Measurements from ENCODE around the gene RCN1. TPM values are rescaled to one million over a fixed set of nuclear protein-coding genes. Genes with fewer than 3 reads are reported as not detected.

The RCN1 gene
- total and polyA plus RNA-seq, 4 donors, result 78.7 to 111 (median 84.6) TPM

DNA sequence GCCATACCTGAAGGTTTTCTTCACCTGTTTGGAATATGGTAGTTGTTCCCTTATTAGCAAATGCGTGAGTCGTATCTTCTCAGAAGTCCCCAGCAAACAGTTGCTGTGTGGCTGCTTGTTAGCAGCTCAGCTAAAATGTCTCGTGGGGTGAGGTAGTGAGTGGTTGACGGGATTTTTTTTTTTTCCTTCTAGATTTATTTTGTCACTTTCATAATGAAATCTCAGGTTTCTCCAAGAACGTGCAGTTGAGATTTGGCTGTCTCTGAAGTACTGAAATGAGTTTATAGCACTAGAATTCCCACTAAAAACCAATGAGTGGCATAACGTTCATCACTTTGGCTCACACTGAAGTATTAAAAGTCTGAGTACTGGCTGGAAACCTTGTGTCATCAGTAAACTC lies 16.8 kb downstream of the RCN1 start:
- Histone ChIP-seq H3K36me3 (ENCODE audit: control insufficient read depth in 4 of 4, insufficient read depth in 4 of 4, low read length in 4 of 4) (peaks cover 5 to 16% (median 9%) of the 10 kb centered on the region in 4 donors), H3K4me3 (no peak overlapping the region), H3K27ac (ENCODE audit: low read depth in 1 of 2, low read length in 1 of 2) (no peak overlapping the region), H3K27me3 (ENCODE audit: control insufficient read depth in 3 of 3, insufficient read depth in 3 of 3, low read length in 2 of 3) (no peaks in the 10 kb centered on the region), H3K9me3 (ENCODE audit: control insufficient read depth in 4 of 4, insufficient read depth in 3 of 4, low read length in 3 of 4) (no peaks in the 10 kb centered on the region), H3K4me1 (ENCODE audit: control insufficient read depth in 5 of 5, insufficient read depth in 5 of 5, low read length in 5 of 5) (peaks cover 0 to 4% (median 0%) of the 10 kb centered on the region in 5 donors), H3K9ac (ENCODE audit: insufficient read depth in 1 of 2, low read length in 2 of 2) (no peak overlapping the region)
- 88 to 90% methylated on average over 6 of the region's 6 CpGs for WGBS, 2 donors
- TF ChIP-seq, protein P1, sequence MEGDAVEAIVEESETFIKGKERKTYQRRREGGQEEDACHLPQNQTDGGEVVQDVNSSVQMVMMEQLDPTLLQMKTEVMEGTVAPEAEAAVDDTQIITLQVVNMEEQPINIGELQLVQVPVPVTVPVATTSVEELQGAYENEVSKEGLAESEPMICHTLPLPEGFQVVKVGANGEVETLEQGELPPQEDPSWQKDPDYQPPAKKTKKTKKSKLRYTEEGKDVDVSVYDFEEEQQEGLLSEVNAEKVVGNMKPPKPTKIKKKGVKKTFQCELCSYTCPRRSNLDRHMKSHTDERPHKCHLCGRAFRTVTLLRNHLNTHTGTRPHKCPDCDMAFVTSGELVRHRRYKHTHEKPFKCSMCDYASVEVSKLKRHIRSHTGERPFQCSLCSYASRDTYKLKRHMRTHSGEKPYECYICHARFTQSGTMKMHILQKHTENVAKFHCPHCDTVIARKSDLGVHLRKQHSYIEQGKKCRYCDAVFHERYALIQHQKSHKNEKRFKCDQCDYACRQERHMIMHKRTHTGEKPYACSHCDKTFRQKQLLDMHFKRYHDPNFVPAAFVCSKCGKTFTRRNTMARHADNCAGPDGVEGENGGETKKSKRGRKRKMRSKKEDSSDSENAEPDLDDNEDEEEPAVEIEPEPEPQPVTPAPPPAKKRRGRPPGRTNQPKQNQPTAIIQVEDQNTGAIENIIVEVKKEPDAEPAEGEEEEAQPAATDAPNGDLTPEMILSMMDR (IDR thresholded peaks at IDR 0.05; ENCODE audit: control extremely low read depth, extremely low read depth), result no peak
- DNase-seq (no peak), ATAC-seq (ENCODE audit: insufficient read depth, low FRiP score) (no peak)

DNA sequence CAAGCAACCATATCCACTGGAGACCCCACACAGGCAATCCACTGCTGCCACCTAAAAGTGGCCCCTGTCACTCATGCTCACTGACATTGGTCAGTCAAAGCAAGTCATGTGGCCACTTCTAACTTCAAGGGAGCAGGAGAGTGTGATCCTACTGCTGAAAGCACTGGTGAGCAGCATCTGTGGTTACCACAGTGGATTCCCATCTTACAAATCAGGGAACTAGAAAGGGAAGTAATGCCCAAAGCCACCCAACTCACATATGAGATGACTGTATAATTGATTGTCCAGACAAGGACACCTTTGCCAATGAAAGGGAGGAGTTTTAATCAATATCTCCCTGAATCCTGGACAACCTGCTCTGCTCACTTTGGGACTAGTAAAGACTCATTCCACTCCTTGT lies 17.7 kb downstream of the RCN1 start:
- DNase-seq, result no peak
- Histone ChIP-seq H3K4me3 (no peak overlapping the region), H3K27ac (ENCODE audit: low read depth in 1 of 2, low read length in 1 of 2) (no peak overlapping the region), H3K9ac (ENCODE audit: insufficient read depth in 1 of 2, low read length in 2 of 2) (no peak overlapping the region), H3K9me3 (ENCODE audit: control insufficient read depth in 4 of 4, insufficient read depth in 3 of 4, low read length in 3 of 4) (no peaks in the 10 kb centered on the region), H3K27me3 (ENCODE audit: control insufficient read depth in 3 of 3, insufficient read depth in 3 of 3, low read length in 2 of 3) (no peaks in the 10 kb centered on the region), H3K4me1 (ENCODE audit: control insufficient read depth in 5 of 5, insufficient read depth in 5 of 5, low read length in 5 of 5) (peaks cover 0 to 4% (median 0%) of the 10 kb centered on the region in 5 donors), H3K36me3 (ENCODE audit: control insufficient read depth in 4 of 4, insufficient read depth in 4 of 4, low read length in 4 of 4) (peaks cover 5 to 10% (median 7%) of the 10 kb centered on the region in 4 donors)
- ATAC-seq (ENCODE audit: insufficient read depth, low FRiP score), result no peak
- TF ChIP-seq, protein P1 (IDR thresholded peaks at IDR 0.05; ENCODE audit: control extremely low read depth, extremely low read depth), result no peak

DNA sequence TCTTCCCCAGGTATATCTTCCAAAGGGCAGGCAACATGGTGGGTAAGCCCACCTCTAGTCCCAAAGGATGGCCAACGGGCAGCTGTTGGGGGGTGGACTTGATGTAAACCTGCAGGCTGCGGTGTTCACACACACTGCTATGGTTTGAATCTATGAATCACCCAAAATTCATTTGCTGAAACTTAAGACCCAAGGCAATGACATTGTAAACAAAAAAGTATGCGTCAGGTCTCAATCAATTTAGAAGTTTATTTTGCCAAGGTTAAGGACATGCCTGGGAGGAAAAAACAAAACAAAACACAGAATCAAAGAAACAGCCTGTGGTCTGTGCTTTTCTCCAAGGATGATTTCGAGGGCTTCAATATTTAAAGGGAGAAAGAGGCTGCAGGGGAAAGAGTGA lies 18.3 kb downstream of the RCN1 start:
- no peaks in the 10 kb centered on the region for H3K4me1 ChIP-seq (ENCODE audit: control insufficient read depth in 5 of 5, insufficient read depth in 5 of 5, low read length in 5 of 5)
- WGBS, 2 donors, result 88 to 90% methylated on average over 4 of the region's 4 CpGs
- H3K27me3 ChIP-seq (ENCODE audit: control insufficient read depth in 3 of 3, insufficient read depth in 3 of 3, low read length in 2 of 3), result no peaks in the 10 kb centered on the region

More for the DNA sequence above, 18.3 kb downstream of the RCN1 start:
- Histone ChIP-seq H3K36me3 (ENCODE audit: control insufficient read depth in 4 of 4, insufficient read depth in 4 of 4, low read length in 4 of 4) (peaks cover 3 to 10% (median 5%) of the 10 kb centered on the region in 4 donors), H3K4me3 (no peak overlapping the region), H3K9ac (ENCODE audit: insufficient read depth in 1 of 2, low read length in 2 of 2) (no peak overlapping the region), H3K9me3 (ENCODE audit: control insufficient read depth in 4 of 4, insufficient read depth in 3 of 4, low read length in 3 of 4) (no peaks in the 10 kb centered on the region), H3K27ac (ENCODE audit: low read depth in 1 of 2, low read length in 1 of 2) (no peak overlapping the region)
- ATAC-seq (ENCODE audit: insufficient read depth, low FRiP score) (no peak), DNase-seq (no peak)
- TF ChIP-seq, protein P1 (IDR thresholded peaks at IDR 0.05; ENCODE audit: control extremely low read depth, extremely low read depth), result no peak
